K562 (cell line): ENCODE measurements around the gene PPP1R3E. TPM values are rescaled to one million over a fixed set of nuclear protein-coding genes. Genes with fewer than 3 reads are reported as not detected.

Experiments used
- FOXJ2 ChIP-seq: fragments of 200-800 bp; sonication (Bioruptor generic); IDR thresholded peaks from 2 replicates; pipeline ENCODE4 v1.6.1; 2016; ENCODE audit warnings: missing genetic modification characterization, missing compliant biosample characterization
- KHSRP ChIP-seq: fragments of 450-650 bp; IDR thresholded peaks from 2 replicates; pipeline ENCODE4 v1.6.1; 2017
- MYNN ChIP-seq, 2 experiments: sonication (generic); formaldehyde crosslinking in 1 of 2; IDR thresholded peaks; 2 replicates each; pipeline versions ENCODE4 v1.5.0 to v1.6.1; 2016 to 2020; ENCODE audit warnings: antibody characterized with exemption in 1 of 2, missing genetic modification reagents in 1 of 2
- POLR2AphosphoS5 ChIP-seq: IDR thresholded peaks from 2 replicates; pipeline ENCODE4 v1.6.1; 2011; ENCODE audit warnings: mild to moderate bottlenecking, low read depth, low read length, moderate library complexity; ENCODE audit not compliant: control insufficient read depth, insufficient read depth
- TARDBP ChIP-seq: fragments of 450-650 bp; IDR thresholded peaks from 2 replicates; pipeline ENCODE4 v1.6.1; 2016
- TCF7 ChIP-seq: sonication (generic); IDR thresholded peaks from 2 replicates; pipeline ENCODE4 v1.6.1; 2016; ENCODE audit warnings: antibody characterized with exemption, borderline replicate concordance
- polyA plus RNA-seq, 8 experiments: library from polyadenylated mRNA; depleted of rRNA in 4 of 8; stranded (reverse) in 5 of 8; unstranded in 3 of 8; fragments of >200 nt; fragmentation: Nextera tagmentation in 2 of 8; fragmentation: Illumina TruSeq in 1 of 8; extraction: Ambion mirVana in 2 of 8; extraction: Trizol in 1 of 8; gene quantifications; 2 replicates each; pipeline versions ENCODE4 v1.2.1 to v1.2.3, GENCODE V29; 2011 to 2014; ENCODE audit warnings: inconsistent platforms in 1 of 8, missing spikeins in 1 of 8
- total RNA-seq, 7 experiments: library from RNA; depleted of rRNA in 6 of 7; stranded (reverse); fragments of >200 nt in 6 of 7; fragmentation: Illumina TruSeq in 2 of 7; extraction: Trizol in 2 of 7; gene quantifications; 2 replicates each; pipeline versions ENCODE4 v1.2.1 to v1.2.3, GENCODE V29; 2011 to 2021; ENCODE audit warnings: low replicate concordance in 1 of 7
- TF ChIP-seq, protein P1 (sequence below): fragments of 450-650 bp; IDR thresholded peaks from 2 replicates; pipeline ENCODE4 v1.7.0; 2016; ENCODE audit warnings: borderline replicate concordance
- TF ChIP-seq, protein P2 (sequence below): fragments of 450-650 bp; IDR thresholded peaks from 2 replicates; pipeline ENCODE4 v1.7.1; 2018; ENCODE audit warnings: mild to moderate bottlenecking, low read depth; ENCODE audit not compliant: partially characterized antibody
- TF ChIP-seq, protein P3 (sequence below): fragments of 250-450 bp; sonication (Bioruptor Pico); IDR thresholded peaks from 2 replicates; pipeline ENCODE4 v1.4.0; 2020
- TF ChIP-seq, protein P4 (sequence below): fragments of 250-450 bp; sonication (Bioruptor Pico); IDR thresholded peaks from 2 replicates; pipeline ENCODE4 v1.9.0; 2021; ENCODE audit warnings: mild to moderate bottlenecking
- TF ChIP-seq, protein P5 (sequence below): fragments of 450-650 bp; IDR thresholded peaks from one replicate; pipeline ENCODE4 v1.6.1; 2018; ENCODE audit warnings: mild to moderate bottlenecking, moderate library complexity; ENCODE audit not compliant: partially characterized antibody
- TF ChIP-seq, protein P6 (sequence below): sonication (generic); formaldehyde crosslinking; IDR thresholded peaks from 2 replicates; pipeline ENCODE4 v1.8.1; 2023; ENCODE audit warnings: mild to moderate bottlenecking, missing genetic modification reagents

PPP1R3E gene
- total and polyA plus RNA-seq, 9 of the 15 experiments (the other 6 are each of a cell fraction or from before 2014, with no cell fraction given) = 3.2 to 18.4 (median 7.6) TPM

DNA sequence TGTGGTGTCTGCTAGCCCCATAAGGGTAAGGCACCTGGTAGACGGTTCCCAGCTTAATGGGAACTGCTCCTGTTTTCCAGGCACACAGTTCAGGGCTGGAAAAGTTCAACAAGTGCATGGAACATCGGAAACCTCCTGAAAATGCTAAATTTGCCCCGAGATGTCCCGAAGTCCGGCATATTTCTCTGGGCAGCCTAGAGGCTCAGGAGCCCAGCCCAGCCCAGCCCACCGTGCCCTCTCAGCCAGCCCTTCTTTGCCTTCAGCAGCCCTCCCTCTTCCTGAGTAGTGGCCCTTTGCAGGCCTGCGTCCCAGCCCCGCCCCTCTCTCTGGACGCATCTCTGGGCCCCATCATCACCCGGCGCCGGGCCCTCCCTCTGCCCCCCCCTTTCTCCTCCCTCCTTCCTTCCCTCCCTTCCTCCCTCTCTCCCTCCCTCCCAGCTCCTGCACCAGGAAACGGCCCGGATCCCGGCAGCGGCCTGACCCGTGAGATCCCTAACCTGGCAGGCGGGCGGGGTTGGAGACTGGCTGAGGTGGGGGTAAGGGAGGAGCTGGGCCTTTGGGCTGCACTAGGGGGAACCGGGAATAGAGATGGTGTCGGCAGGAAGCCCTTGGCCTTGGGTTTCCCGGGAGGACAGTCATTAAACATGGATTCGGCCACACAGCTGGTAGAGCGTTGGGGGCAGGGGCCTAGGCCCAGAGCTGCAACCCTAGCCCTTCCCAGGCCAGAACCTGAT is 3.9 kb upstream of the PPP1R3E start, which contains the start of gene BCL2L2 (continued):
- TF ChIP-seq, protein P1, sequence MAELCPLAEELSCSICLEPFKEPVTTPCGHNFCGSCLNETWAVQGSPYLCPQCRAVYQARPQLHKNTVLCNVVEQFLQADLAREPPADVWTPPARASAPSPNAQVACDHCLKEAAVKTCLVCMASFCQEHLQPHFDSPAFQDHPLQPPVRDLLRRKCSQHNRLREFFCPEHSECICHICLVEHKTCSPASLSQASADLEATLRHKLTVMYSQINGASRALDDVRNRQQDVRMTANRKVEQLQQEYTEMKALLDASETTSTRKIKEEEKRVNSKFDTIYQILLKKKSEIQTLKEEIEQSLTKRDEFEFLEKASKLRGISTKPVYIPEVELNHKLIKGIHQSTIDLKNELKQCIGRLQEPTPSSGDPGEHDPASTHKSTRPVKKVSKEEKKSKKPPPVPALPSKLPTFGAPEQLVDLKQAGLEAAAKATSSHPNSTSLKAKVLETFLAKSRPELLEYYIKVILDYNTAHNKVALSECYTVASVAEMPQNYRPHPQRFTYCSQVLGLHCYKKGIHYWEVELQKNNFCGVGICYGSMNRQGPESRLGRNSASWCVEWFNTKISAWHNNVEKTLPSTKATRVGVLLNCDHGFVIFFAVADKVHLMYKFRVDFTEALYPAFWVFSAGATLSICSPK = no peak
- TF ChIP-seq MYNN (IDR thresholded peaks at IDR 0.05) = 0 out of 2 replicates have a peak, but pooled peaks have one; percentile 15
- TF ChIP-seq MYNN (CRISPR knock-in tag; IDR thresholded peaks at IDR 0.05) = no peak
- no peak for TF ChIP-seq TARDBP
- TF ChIP-seq, protein P2, sequence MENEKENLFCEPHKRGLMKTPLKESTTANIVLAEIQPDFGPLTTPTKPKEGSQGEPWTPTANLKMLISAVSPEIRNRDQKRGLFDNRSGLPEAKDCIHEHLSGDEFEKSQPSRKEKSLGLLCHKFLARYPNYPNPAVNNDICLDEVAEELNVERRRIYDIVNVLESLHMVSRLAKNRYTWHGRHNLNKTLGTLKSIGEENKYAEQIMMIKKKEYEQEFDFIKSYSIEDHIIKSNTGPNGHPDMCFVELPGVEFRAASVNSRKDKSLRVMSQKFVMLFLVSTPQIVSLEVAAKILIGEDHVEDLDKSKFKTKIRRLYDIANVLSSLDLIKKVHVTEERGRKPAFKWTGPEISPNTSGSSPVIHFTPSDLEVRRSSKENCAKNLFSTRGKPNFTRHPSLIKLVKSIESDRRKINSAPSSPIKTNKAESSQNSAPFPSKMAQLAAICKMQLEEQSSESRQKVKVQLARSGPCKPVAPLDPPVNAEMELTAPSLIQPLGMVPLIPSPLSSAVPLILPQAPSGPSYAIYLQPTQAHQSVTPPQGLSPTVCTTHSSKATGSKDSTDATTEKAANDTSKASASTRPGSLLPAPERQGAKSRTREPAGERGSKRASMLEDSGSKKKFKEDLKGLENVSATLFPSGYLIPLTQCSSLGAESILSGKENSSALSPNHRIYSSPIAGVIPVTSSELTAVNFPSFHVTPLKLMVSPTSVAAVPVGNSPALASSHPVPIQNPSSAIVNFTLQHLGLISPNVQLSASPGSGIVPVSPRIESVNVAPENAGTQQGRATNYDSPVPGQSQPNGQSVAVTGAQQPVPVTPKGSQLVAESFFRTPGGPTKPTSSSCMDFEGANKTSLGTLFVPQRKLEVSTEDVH = peak; percentile 75
- peak; percentile 78; the same call in 1 of the 2 replicates for TF ChIP-seq KHSRP
- 0 out of 2 replicates have a peak, but pooled peaks have one; percentile 52 for TF ChIP-seq TCF7
- TF ChIP-seq POLR2AphosphoS5 = peak; percentile 80
- TF ChIP-seq, protein P3, sequence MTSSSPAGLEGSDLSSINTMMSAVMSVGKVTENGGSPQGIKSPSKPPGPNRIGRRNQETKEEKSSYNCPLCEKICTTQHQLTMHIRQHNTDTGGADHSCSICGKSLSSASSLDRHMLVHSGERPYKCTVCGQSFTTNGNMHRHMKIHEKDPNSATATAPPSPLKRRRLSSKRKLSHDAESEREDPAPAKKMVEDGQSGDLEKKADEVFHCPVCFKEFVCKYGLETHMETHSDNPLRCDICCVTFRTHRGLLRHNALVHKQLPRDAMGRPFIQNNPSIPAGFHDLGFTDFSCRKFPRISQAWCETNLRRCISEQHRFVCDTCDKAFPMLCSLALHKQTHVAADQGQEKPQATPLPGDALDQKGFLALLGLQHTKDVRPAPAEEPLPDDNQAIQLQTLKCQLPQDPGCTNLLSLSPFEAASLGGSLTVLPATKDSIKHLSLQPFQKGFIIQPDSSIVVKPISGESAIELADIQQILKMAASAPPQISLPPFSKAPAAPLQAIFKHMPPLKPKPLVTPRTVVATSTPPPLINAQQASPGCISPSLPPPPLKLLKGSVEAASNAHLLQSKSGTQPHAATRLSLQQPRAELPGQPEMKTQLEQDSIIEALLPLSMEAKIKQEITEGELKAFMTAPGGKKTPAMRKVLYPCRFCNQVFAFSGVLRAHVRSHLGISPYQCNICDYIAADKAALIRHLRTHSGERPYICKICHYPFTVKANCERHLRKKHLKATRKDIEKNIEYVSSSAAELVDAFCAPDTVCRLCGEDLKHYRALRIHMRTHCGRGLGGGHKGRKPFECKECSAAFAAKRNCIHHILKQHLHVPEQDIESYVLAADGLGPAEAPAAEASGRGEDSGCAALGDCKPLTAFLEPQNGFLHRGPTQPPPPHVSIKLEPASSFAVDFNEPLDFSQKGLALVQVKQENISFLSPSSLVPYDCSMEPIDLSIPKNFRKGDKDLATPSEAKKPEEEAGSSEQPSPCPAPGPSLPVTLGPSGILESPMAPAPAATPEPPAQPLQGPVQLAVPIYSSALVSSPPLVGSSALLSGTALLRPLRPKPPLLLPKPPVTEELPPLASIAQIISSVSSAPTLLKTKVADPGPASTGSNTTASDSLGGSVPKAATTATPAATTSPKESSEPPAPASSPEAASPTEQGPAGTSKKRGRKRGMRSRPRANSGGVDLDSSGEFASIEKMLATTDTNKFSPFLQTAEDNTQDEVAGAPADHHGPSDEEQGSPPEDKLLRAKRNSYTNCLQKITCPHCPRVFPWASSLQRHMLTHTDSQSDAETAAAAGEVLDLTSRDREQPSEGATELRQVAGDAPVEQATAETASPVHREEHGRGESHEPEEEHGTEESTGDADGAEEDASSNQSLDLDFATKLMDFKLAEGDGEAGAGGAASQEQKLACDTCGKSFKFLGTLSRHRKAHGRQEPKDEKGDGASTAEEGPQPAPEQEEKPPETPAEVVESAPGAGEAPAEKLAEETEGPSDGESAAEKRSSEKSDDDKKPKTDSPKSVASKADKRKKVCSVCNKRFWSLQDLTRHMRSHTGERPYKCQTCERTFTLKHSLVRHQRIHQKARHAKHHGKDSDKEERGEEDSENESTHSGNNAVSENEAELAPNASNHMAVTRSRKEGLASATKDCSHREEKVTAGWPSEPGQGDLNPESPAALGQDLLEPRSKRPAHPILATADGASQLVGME (CRISPR knock-in tag) = no peak
- TF ChIP-seq, protein P4, sequence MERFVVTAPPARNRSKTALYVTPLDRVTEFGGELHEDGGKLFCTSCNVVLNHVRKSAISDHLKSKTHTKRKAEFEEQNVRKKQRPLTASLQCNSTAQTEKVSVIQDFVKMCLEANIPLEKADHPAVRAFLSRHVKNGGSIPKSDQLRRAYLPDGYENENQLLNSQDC = no peak
- TF ChIP-seq, protein P5, sequence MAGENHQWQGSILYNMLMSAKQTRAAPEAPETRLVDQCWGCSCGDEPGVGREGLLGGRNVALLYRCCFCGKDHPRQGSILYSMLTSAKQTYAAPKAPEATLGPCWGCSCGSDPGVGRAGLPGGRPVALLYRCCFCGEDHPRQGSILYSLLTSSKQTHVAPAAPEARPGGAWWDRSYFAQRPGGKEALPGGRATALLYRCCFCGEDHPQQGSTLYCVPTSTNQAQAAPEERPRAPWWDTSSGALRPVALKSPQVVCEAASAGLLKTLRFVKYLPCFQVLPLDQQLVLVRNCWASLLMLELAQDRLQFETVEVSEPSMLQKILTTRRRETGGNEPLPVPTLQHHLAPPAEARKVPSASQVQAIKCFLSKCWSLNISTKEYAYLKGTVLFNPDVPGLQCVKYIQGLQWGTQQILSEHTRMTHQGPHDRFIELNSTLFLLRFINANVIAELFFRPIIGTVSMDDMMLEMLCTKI = no peak
- no peak for TF ChIP-seq FOXJ2 (tag)
- TF ChIP-seq, protein P6, sequence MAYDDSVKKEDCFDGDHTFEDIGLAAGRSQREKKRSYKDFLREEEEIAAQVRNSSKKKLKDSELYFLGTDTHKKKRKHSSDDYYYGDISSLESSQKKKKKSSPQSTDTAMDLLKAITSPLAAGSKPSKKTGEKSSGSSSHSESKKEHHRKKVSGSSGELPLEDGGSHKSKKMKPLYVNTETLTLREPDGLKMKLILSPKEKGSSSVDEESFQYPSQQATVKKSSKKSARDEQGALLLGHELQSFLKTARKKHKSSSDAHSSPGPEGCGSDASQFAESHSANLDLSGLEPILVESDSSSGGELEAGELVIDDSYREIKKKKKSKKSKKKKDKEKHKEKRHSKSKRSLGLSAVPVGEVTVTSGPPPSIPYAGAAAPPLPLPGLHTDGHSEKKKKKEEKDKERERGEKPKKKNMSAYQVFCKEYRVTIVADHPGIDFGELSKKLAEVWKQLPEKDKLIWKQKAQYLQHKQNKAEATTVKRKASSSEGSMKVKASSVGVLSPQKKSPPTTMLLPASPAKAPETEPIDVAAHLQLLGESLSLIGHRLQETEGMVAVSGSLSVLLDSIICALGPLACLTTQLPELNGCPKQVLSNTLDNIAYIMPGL (CRISPR knock-in tag) = no peak
